Activated B cell treated with CpG ODN at 0.5 μM for 24 hours (primary cell): ENCODE measurements around the gene MCCC2. TPM values are rescaled to one million over a fixed set of nuclear protein-coding genes. Genes with fewer than 3 reads are reported as not detected.

ENCODE experiments used
- ATAC-seq: fragments of 200-7000 bp; cut with Tn5 transposase; one replicate; pipeline ENCODE4 v1.10.0; 2021; ENCODE audit warnings: low read depth, mild to moderate bottlenecking, moderate library complexity
- CTCF ChIA-PET: fragments of 350-600 bp; sonication (Branson Sonifier 250); formaldehyde crosslinking; loops from one replicate; lab custom pipeline; 2021; ENCODE audit warnings: antibody characterized with exemption; lab: Charles Lee
- POLR2A ChIA-PET: fragments of 350-600 bp; sonication (Branson Sonifier 250); formaldehyde crosslinking; loops from one replicate; lab custom pipeline; 2021; ENCODE audit warnings: antibody characterized with exemption; lab: Charles Lee
- DNase-seq: peaks from one replicate; pipeline ENCODE4 v3.0.0; 2022
- H3K27ac Mint-ChIP-seq: one replicate; pipeline ENCODE4 v1.8.0; 2020; ENCODE audit warnings: mixed read lengths
- H3K27me3 Mint-ChIP-seq: one replicate; pipeline ENCODE4 v1.8.0; 2021; ENCODE audit warnings: mixed read lengths
- H3K36me3 Mint-ChIP-seq: one replicate; pipeline ENCODE4 v1.8.0; 2021; ENCODE audit warnings: low read depth, mixed read lengths
- H3K4me1 Mint-ChIP-seq: one replicate; pipeline ENCODE4 v1.8.0; 2021; ENCODE audit warnings: mixed read lengths
- H3K4me3 Mint-ChIP-seq: one replicate; pipeline ENCODE4 v1.8.0; 2020; ENCODE audit warnings: mild to moderate bottlenecking, mixed read lengths
- H3K9me3 Mint-ChIP-seq: one replicate; pipeline ENCODE4 v1.8.0; 2020; ENCODE audit warnings: mixed read lengths
- CTCF ChIP-seq: fragments of 200-600 bp; IDR thresholded peaks from one replicate; pipeline ENCODE4 v1.8.0; 2022; ENCODE audit warnings: antibody characterized with exemption, mild to moderate bottlenecking
- intact Hi-C: fragments of 100-400 bp; cut with micrococcal nuclease; formaldehyde crosslinking; loops from one replicate; pipeline ENCODE4 v1.15.1; 2024
- total RNA-seq: library from RNA; stranded (reverse); gene quantifications from 2 replicates; pipeline ENCODE4 v1.2.3, GENCODE V29; 2022

The MCCC2 gene
- total RNA-seq, 1 donor from 2014 or later = 70.4 TPM

- no peaks in the 10 kb centered on the region for H3K36me3 Mint-ChIP-seq
- H3K27me3 Mint-ChIP-seq = peaks cover 12% of the 10 kb centered on the region
- ATAC-seq (no peak), DNase-seq (no peak)
- no peak for TF ChIP-seq CTCF
- peaks cover 3% of the 10 kb centered on the region for H3K9me3 Mint-ChIP-seq
- POLR2A ChIA-PET = no interaction called here
- no peak overlapping the region for H3K27ac Mint-ChIP-seq
- intact Hi-C loops = no loop called here
- H3K4me3 Mint-ChIP-seq = no peak overlapping the region
- peaks cover 3% of the 10 kb centered on the region for H3K4me1 Mint-ChIP-seq
- CTCF ChIA-PET = no interaction called here
These were observed 108.5 kb downstream of the MCCC2 start for GRCh38 chr5:71695595-71695994.

- ChIA-PET POLR2A (no interaction called here), CTCF (no interaction called here)
- Mint-ChIP-seq H3K4me1 (peaks cover 3% of the 10 kb centered on the region), H3K27me3 (peaks cover 15% of the 10 kb centered on the region), H3K36me3 (no peaks in the 10 kb centered on the region), H3K4me3 (no peak overlapping the region), H3K27ac (no peak overlapping the region), H3K9me3 (peaks cover 3% of the 10 kb centered on the region)
- ATAC-seq (no peak), DNase-seq (no peak)
- intact Hi-C loops = no loop called here
- no peak for TF ChIP-seq CTCF
These were observed 110.8 kb downstream of the MCCC2 start for GRCh38 chr5:71697967-71698366.

- TF ChIP-seq CTCF = no peak
- CTCF ChIA-PET = no interaction called here
- no peaks in the 10 kb centered on the region for H3K36me3 Mint-ChIP-seq
- POLR2A ChIA-PET = no interaction called here
- no peak overlapping the region for H3K27ac Mint-ChIP-seq
- intact Hi-C loops = no loop called here
- peaks cover 15% of the 10 kb centered on the region for H3K27me3 Mint-ChIP-seq
- H3K4me3 Mint-ChIP-seq = no peak overlapping the region
- no peak for ATAC-seq
- no peak for DNase-seq
- peaks cover 3% of the 10 kb centered on the region for H3K9me3 Mint-ChIP-seq
- peaks cover 3% of the 10 kb centered on the region for H3K4me1 Mint-ChIP-seq
These were observed 112.1 kb downstream of the MCCC2 start for GRCh38 chr5:71699233-71699632.

- no peak overlapping the region for H3K4me3 Mint-ChIP-seq
- POLR2A ChIA-PET = no interaction called here
- TF ChIP-seq CTCF = no peak
These were observed 112.6 kb downstream of the MCCC2 start for GRCh38 chr5:71699751-71700150.

GRCh38 chr5:71700803-71701202, 113.7 kb downstream of the MCCC2 start:
- no peak overlapping the region for H3K4me3 Mint-ChIP-seq
- H3K27me3 Mint-ChIP-seq = peaks cover 8% of the 10 kb centered on the region
- ATAC-seq (no peak), DNase-seq (no peak)
- no peak overlapping the region for H3K27ac Mint-ChIP-seq
- H3K36me3 Mint-ChIP-seq = no peaks in the 10 kb centered on the region
- ChIA-PET POLR2A (no interaction called here), CTCF (no interaction called here)
- H3K4me1 Mint-ChIP-seq = peaks cover 3% of the 10 kb centered on the region
- intact Hi-C loops = no loop called here
- peaks cover 3% of the 10 kb centered on the region for H3K9me3 Mint-ChIP-seq
- no peak for TF ChIP-seq CTCF

More at GRCh38 chr5:71699751-71700150, 112.6 kb downstream of the MCCC2 start:
- peaks cover 3% of the 10 kb centered on the region for H3K9me3 Mint-ChIP-seq
- H3K36me3 Mint-ChIP-seq = no peaks in the 10 kb centered on the region
- intact Hi-C loops = no loop called here
- CTCF ChIA-PET = no interaction called here
- H3K4me1 Mint-ChIP-seq = peaks cover 3% of the 10 kb centered on the region
- H3K27me3 Mint-ChIP-seq = peaks cover 13% of the 10 kb centered on the region
- DNase-seq = no peak
- H3K27ac Mint-ChIP-seq = no peak overlapping the region
- no peak for ATAC-seq
